Endodermal cell (in vitro differentiated cells): ENCODE measurements around the gene TTC7B. TPM values are rescaled to one million over a fixed set of nuclear protein-coding genes. Genes with fewer than 3 reads are reported as not detected.

Experiments used
- DNase-seq: peaks from one replicate; pipeline ENCODE4 v3.0.0-alpha.2; 2017
- H3K27ac ChIP-seq: 2 replicates; pipeline ENCODE4 v1.5.1; 2013; ENCODE audit warnings: mild to moderate bottlenecking, low read depth, low read length, moderate library complexity
- H3K27me3 ChIP-seq: 2 replicates; pipeline ENCODE4 v1.6.1; 2013; ENCODE audit warnings: mild to moderate bottlenecking, low read length, moderate library complexity; ENCODE audit not compliant: insufficient read depth, control insufficient read depth, poor library complexity, severe bottlenecking
- H3K36me3 ChIP-seq: 2 replicates; pipeline ENCODE4 v1.7.0; 2013; ENCODE audit warnings: mild to moderate bottlenecking, low read length, moderate library complexity; ENCODE audit not compliant: control insufficient read depth, insufficient read depth
- H3K4me1 ChIP-seq: one replicate; pipeline ENCODE4 v1.7.0; 2013; ENCODE audit warnings: low read length; ENCODE audit not compliant: control insufficient read depth, insufficient read depth
- H3K4me3 ChIP-seq: 2 replicates; pipeline ENCODE4 v1.5.1; 2013; ENCODE audit warnings: mild to moderate bottlenecking, low read length, moderate library complexity
- H3K9ac ChIP-seq: 2 replicates; pipeline ENCODE4 v1.6.1; 2013; ENCODE audit warnings: mild to moderate bottlenecking, low read length, moderate library complexity; ENCODE audit not compliant: poor library complexity, severe bottlenecking; ENCODE audit errors: extremely low read depth
- H3K9me3 ChIP-seq: 2 replicates; pipeline ENCODE4 v1.6.1; 2013; ENCODE audit warnings: mild to moderate bottlenecking, low read length, moderate library complexity; ENCODE audit not compliant: control insufficient read depth
- H3K27ac Mint-ChIP-seq: 2 replicates; pipeline ENCODE4 v1.8.0; 2020; ENCODE audit warnings: mixed read lengths
- H3K27me3 Mint-ChIP-seq: 2 replicates; pipeline ENCODE4 v1.8.0; 2021; ENCODE audit warnings: mild to moderate bottlenecking, mixed read lengths; ENCODE audit not compliant: insufficient read depth
- H3K36me3 Mint-ChIP-seq: 2 replicates; pipeline ENCODE4 v1.8.0; 2020; ENCODE audit warnings: low read depth, mixed read lengths
- H3K4me1 Mint-ChIP-seq: 2 replicates; pipeline ENCODE4 v1.8.0; 2020; ENCODE audit warnings: mixed read lengths
- H3K4me3 Mint-ChIP-seq: 2 replicates; pipeline ENCODE4 v1.8.0; 2020; ENCODE audit warnings: mild to moderate bottlenecking, moderate library complexity, mixed read lengths
- H3K9me3 Mint-ChIP-seq: 2 replicates; pipeline ENCODE4 v1.8.0; 2020; ENCODE audit warnings: mild to moderate bottlenecking, mixed read lengths
- CTCF ChIP-seq: fragments of 200-600 bp; sonication (generic); conservative IDR thresholded peaks from 2 replicates; pipeline ENCODE4 v1.5.0; 2021; ENCODE audit warnings: antibody characterized with exemption, mild to moderate bottlenecking
- WGBS, 2 experiments: methylation state at CpG; one replicate each; pipeline versions ENCODE4 v1.1.5 to v1.1.7; 2013; ENCODE audit warnings: missing lambda C conversion rate in 2 of 2, mixed read lengths in 1 of 2; ENCODE audit not compliant: insufficient coverage in 1 of 2, insufficient read length in 1 of 2; 5-methylcytosine and 5-hydroxymethylcytosine counted together
- total RNA-seq, 2 donors: library from RNA; stranded (reverse); fragmentation: NEBNext Ultra II Directional in 1 of 2; extraction: Animal tissue kit (Norgen Biotek cat#: 25700) in 1 of 2; gene quantifications; 2 replicates in 1 of 2; 3 replicates in 1 of 2; pipeline ENCODE4 v1.2.1, GENCODE V29; 2021

TTC7B gene
- total RNA-seq, 2 donors from 2014 or later, result 51.3 to 62.6 TPM

- no peaks in the 10 kb centered on the region for H3K27me3 Mint-ChIP-seq
- Histone ChIP-seq H3K4me3 (no peak overlapping the region), H3K4me1 (peaks cover 6% of the 10 kb centered on the region), H3K27me3 (no peaks in the 10 kb centered on the region), H3K36me3 (no peaks in the 10 kb centered on the region), H3K27ac (no peak overlapping the region), H3K9me3 (no peaks in the 10 kb centered on the region), H3K9ac (no peak overlapping the region)
- H3K4me3 Mint-ChIP-seq, result no peak overlapping the region
- WGBS, 2 experiments, result 96% methylated on average over 1 of the region's 1 CpG; no CpG with 5 or more reads in 1 of the 2 experiments
- TF ChIP-seq CTCF, result no peak
- no peaks in the 10 kb centered on the region for H3K9me3 Mint-ChIP-seq
- no peak for DNase-seq
- H3K36me3 Mint-ChIP-seq, result peaks cover 11% of the 10 kb centered on the region
- H3K27ac Mint-ChIP-seq, result no peak overlapping the region
- peaks cover 10% of the 10 kb centered on the region for H3K4me1 Mint-ChIP-seq
Observed at GRCh38 chr14:90714811-90715210, 101.4 kb downstream of the TTC7B start.

- no peaks in the 10 kb centered on the region for H3K27me3 Mint-ChIP-seq
- no peak for TF ChIP-seq CTCF
- H3K4me3 ChIP-seq, result no peak overlapping the region
- H3K4me1 ChIP-seq, result peaks cover 5% of the 10 kb centered on the region
- peaks cover 20% of the 10 kb centered on the region for H3K4me1 Mint-ChIP-seq
- H3K9me3 Mint-ChIP-seq, result no peaks in the 10 kb centered on the region
- H3K4me3 Mint-ChIP-seq, result no peak overlapping the region
- no peaks in the 10 kb centered on the region for H3K36me3 Mint-ChIP-seq
- no peaks in the 10 kb centered on the region for H3K9me3 ChIP-seq
- 88 to 95% methylated on average over 7 to 9 of the region's 9 CpGs for WGBS, 2 experiments
- DNase-seq, result no peak
- no peaks in the 10 kb centered on the region for H3K27me3 ChIP-seq
- no peak overlapping the region for H3K27ac ChIP-seq
- peak overlapping the region; percentile 91 for H3K27ac Mint-ChIP-seq
- no peaks in the 10 kb centered on the region for H3K36me3 ChIP-seq
- no peak overlapping the region for H3K9ac ChIP-seq
Observed at GRCh38 chr14:90704738-90705392, 111.4 kb downstream of the TTC7B start.

GRCh38 chr14:90703841-90704737, 112.1 kb downstream of the TTC7B start:
- Mint-ChIP-seq H3K9me3 (no peaks in the 10 kb centered on the region), H3K4me3 (no peak overlapping the region), H3K4me1 (peaks cover 20% of the 10 kb centered on the region), H3K27ac (peak overlapping the region; percentile 91), H3K36me3 (no peaks in the 10 kb centered on the region), H3K27me3 (no peaks in the 10 kb centered on the region)
- Histone ChIP-seq H3K9ac (no peak overlapping the region), H3K27me3 (no peaks in the 10 kb centered on the region), H3K4me3 (no peak overlapping the region), H3K27ac (no peak overlapping the region), H3K4me1 (peaks cover 5% of the 10 kb centered on the region), H3K9me3 (no peaks in the 10 kb centered on the region), H3K36me3 (no peaks in the 10 kb centered on the region)
- TF ChIP-seq CTCF, result no peak
- 86 to 90% methylated on average over 13 to 14 of the region's 14 CpGs for WGBS, 2 experiments
- DNase-seq, result no peak
